Upper lobe of left lung (tissue), 4 donors: ENCODE measurements around the gene CDC14A.

Source experiments
- EP300 ChIP-seq, 4 donors: sonication (generic); formaldehyde crosslinking; IDR thresholded peaks; one replicate each; pipeline ENCODE4 v1.5.1; 2017; ENCODE audit warnings: antibody characterized with exemption in 4 of 4, control low read depth in 2 of 4
- POLR2A ChIP-seq, 4 donors: fragments of 450-650 bp; IDR thresholded peaks; one replicate each; pipeline ENCODE4 v1.5.1; 2016 to 2017; ENCODE audit warnings: antibody characterized with exemption in 4 of 4, mild to moderate bottlenecking in 2 of 4
- POLR2AphosphoS5 ChIP-seq, 2 donors: sonication (generic); formaldehyde crosslinking; IDR thresholded peaks; one replicate each; pipeline ENCODE4 v1.5.1; 2017; ENCODE audit warnings: antibody characterized with exemption in 2 of 2
- TF ChIP-seq, protein P1 (sequence below), 6 experiments: fragments of 450-650 bp in 4 of 6; fragments of 200-600 bp in 2 of 6; sonication (generic) in 2 of 6; IDR thresholded peaks; one replicate each; pipeline ENCODE4 v1.5.1; 2016 to 2019; ENCODE audit warnings: antibody characterized with exemption in 6 of 6

DNA sequence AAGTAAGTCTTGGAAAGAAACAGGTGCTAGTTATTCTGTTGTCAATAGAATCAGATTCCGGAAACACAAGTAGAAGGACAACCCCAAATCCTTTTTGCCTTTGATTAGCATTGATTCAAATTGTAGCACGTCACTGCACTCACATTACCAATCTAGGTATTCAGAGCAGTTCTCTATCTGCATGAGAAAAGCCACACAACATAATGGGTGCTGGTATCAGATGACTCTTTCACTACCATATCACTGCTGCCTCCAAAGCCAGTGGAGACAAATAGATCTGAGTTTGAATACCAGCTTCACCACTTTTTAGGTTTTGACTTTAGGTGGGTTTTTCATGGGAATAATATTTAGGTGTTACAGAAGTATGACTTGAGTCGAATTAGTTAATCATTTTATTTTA, 47.4 kb upstream of the CDC14A start:
- TF ChIP-seq, protein P1, sequence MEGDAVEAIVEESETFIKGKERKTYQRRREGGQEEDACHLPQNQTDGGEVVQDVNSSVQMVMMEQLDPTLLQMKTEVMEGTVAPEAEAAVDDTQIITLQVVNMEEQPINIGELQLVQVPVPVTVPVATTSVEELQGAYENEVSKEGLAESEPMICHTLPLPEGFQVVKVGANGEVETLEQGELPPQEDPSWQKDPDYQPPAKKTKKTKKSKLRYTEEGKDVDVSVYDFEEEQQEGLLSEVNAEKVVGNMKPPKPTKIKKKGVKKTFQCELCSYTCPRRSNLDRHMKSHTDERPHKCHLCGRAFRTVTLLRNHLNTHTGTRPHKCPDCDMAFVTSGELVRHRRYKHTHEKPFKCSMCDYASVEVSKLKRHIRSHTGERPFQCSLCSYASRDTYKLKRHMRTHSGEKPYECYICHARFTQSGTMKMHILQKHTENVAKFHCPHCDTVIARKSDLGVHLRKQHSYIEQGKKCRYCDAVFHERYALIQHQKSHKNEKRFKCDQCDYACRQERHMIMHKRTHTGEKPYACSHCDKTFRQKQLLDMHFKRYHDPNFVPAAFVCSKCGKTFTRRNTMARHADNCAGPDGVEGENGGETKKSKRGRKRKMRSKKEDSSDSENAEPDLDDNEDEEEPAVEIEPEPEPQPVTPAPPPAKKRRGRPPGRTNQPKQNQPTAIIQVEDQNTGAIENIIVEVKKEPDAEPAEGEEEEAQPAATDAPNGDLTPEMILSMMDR (IDR thresholded peaks at IDR 0.05), result no peak
- TF ChIP-seq EP300 (IDR thresholded peaks at IDR 0.05), result no peak
- TF ChIP-seq POLR2A (IDR thresholded peaks at IDR 0.05), result no peak
- no peak for TF ChIP-seq POLR2AphosphoS5 (IDR thresholded peaks at IDR 0.05)
